RWPE2 (cell line): ENCODE data around the gene LRRC59.

Experiments used
- ATAC-seq: fragments of 200-7000 bp; cut with Tn5 transposase; 3 replicates; pipeline ENCODE4 v1.9.1; 2021; ENCODE audit warnings: low read depth
- DNase-seq: peaks from one replicate; pipeline ENCODE4 v3.0.0-alpha.2; 2020; ENCODE audit warnings: low spot score
- H3K27ac ChIP-seq: fragments of 450-650 bp; 2 replicates; pipeline ENCODE4 v1.5.1; 2017; ENCODE audit warnings: mild to moderate bottlenecking; ENCODE audit not compliant: poor library complexity, severe bottlenecking
- H3K27me3 ChIP-seq: fragments of 250-450 bp; sonication (Bioruptor Pico); 2 replicates; pipeline ENCODE4 v1.5.1; 2021; ENCODE audit warnings: mild to moderate bottlenecking, moderate library complexity; ENCODE audit not compliant: insufficient read depth, poor library complexity, severe bottlenecking
- H3K36me3 ChIP-seq: fragments of 250-450 bp; sonication (Bioruptor Pico); 2 replicates; pipeline ENCODE4 v1.5.1; 2020; ENCODE audit warnings: low read depth, mild to moderate bottlenecking, moderate library complexity
- H3K4me1 ChIP-seq: fragments of 250-450 bp; sonication (Bioruptor Pico); 2 replicates; pipeline ENCODE4 v1.5.1; 2021; ENCODE audit warnings: mild to moderate bottlenecking, moderate library complexity; ENCODE audit not compliant: insufficient read depth, poor library complexity, severe bottlenecking
- H3K4me3 ChIP-seq: fragments of 250-450 bp; sonication (Bioruptor Pico); 2 replicates; pipeline ENCODE4 v1.5.1; 2021; ENCODE audit warnings: mild to moderate bottlenecking, moderate library complexity; ENCODE audit not compliant: severe bottlenecking
- H3K9me3 ChIP-seq: fragments of 250-450 bp; sonication (Bioruptor Pico); 2 replicates; pipeline ENCODE4 v1.5.1; 2021; ENCODE audit warnings: mild to moderate bottlenecking, moderate library complexity; ENCODE audit not compliant: severe bottlenecking
- TF ChIP-seq, protein P1 (sequence below): fragments of 450-650 bp; IDR thresholded peaks from one replicate; pipeline ENCODE4 v1.5.1; 2017; ENCODE audit warnings: mild to moderate bottlenecking, moderate library complexity; ENCODE audit not compliant: poor library complexity, severe bottlenecking

The LRRC59 gene

GRCh38 chr17:50397111-50397918 lies at the start of gene LRRC59:
TSS of gene LRRC59 (minus strand) at chr17:50397523. CDS start at chr17:50397317, 206 bp downstream.
- H3K4me1 ChIP-seq, result peaks cover 13% of the 10 kb centered on the region
- no peaks in the 10 kb centered on the region for H3K27me3 ChIP-seq
- peak within 1 kb of the TSS; percentile 93 for H3K4me3 ChIP-seq
- ATAC-seq (peak; percentile 85), DNase-seq (peak; percentile 89)
- H3K9me3 ChIP-seq, result no peaks in the 10 kb centered on the region
- peak within 1 kb of the TSS; percentile 70 for H3K27ac ChIP-seq
- peaks cover 43% of the 10 kb centered on the region for H3K36me3 ChIP-seq
- TF ChIP-seq, protein P1, sequence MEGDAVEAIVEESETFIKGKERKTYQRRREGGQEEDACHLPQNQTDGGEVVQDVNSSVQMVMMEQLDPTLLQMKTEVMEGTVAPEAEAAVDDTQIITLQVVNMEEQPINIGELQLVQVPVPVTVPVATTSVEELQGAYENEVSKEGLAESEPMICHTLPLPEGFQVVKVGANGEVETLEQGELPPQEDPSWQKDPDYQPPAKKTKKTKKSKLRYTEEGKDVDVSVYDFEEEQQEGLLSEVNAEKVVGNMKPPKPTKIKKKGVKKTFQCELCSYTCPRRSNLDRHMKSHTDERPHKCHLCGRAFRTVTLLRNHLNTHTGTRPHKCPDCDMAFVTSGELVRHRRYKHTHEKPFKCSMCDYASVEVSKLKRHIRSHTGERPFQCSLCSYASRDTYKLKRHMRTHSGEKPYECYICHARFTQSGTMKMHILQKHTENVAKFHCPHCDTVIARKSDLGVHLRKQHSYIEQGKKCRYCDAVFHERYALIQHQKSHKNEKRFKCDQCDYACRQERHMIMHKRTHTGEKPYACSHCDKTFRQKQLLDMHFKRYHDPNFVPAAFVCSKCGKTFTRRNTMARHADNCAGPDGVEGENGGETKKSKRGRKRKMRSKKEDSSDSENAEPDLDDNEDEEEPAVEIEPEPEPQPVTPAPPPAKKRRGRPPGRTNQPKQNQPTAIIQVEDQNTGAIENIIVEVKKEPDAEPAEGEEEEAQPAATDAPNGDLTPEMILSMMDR, result peak; percentile 97

DNA sequence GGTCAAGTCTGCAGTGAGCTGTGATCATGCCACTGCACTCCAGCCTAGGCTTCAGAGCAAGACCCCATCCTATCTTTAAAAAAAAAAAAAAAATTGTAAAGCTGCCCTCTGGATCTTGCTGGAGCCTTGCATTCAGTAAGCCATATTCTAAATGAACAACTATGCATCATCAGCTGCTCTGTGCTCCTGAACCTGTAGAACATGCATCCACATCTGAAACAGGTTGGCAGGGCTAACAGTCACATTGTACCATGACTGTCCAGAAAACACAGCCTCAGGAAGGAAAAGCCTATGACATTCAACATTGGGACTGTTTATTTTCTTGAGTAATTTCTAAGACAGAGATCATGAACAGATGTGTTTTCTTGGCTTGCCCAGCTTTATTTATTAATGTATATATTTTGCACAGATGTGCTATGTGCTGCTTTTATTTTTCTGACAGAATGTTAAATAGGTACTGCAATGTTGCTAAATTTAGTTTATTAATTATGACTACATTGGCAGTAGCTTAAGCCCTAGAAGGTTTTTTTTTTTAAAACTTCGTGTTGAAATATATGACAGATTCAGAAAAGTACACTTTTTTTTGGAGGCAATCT lies 48.5 kb upstream of the LRRC59 start:
- peaks cover 29% of the 10 kb centered on the region for H3K4me1 ChIP-seq
- H3K36me3 ChIP-seq, result peaks cover 36% of the 10 kb centered on the region
- DNase-seq (no peak), ATAC-seq (no peak)
- H3K27me3 ChIP-seq, result no peaks in the 10 kb centered on the region
- no peaks in the 10 kb centered on the region for H3K9me3 ChIP-seq
- H3K27ac ChIP-seq, result peak overlapping the region; percentile 2
- H3K4me3 ChIP-seq, result no peak overlapping the region
- TF ChIP-seq, protein P1, result no peak

- H3K4me1 ChIP-seq, result peaks cover 30% of the 10 kb centered on the region
- no peaks in the 10 kb centered on the region for H3K9me3 ChIP-seq
Observed at GRCh38 chr17:50444841-50445715, 47.8 kb upstream of the LRRC59 start.

DNA sequence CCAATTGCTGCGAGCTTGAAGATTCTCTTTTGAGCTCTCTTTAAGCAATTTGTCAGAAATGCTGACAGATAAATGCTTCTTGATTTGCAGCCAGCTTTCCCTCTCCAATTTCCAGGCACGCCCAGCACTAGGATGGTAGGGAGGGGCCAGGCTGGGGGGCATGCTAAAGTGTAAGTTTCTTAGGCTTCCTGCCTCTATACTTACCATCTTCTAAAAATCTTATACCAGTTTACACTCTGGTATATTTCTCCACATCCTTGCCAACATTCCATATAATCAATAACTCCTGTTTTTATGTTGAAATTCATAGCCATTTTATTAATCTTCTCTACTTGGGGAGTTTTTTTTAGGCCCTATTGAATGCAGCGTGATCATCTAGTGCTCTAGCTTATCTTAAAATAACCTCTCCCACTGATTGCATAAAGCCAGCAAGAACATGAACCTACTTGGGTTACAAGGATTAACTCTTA lies 46.2 kb upstream of the LRRC59 start:
- H3K27ac ChIP-seq, result peak overlapping the region; percentile 76
- peaks cover 33% of the 10 kb centered on the region for H3K4me1 ChIP-seq
- TF ChIP-seq, protein P1, result no peak
- DNase-seq, result no peak
- no peaks in the 10 kb centered on the region for H3K27me3 ChIP-seq
- no peaks in the 10 kb centered on the region for H3K9me3 ChIP-seq
- ATAC-seq, result peak; percentile 65
- no peak overlapping the region for H3K4me3 ChIP-seq
- H3K36me3 ChIP-seq, result peaks cover 28% of the 10 kb centered on the region

More at GRCh38 chr17:50444841-50445715, 47.8 kb upstream of the LRRC59 start:
- Histone ChIP-seq H3K36me3 (peaks cover 35% of the 10 kb centered on the region), H3K27me3 (no peaks in the 10 kb centered on the region), H3K4me3 (no peak overlapping the region), H3K27ac (peak overlapping the region; percentile 2)
- DNase-seq (no peak), ATAC-seq (no peak)
- TF ChIP-seq, protein P1, result no peak
